ENCODE results near the gene GABARAPL1. TPM values are rescaled to one million over a fixed set of nuclear protein-coding genes. Genes with fewer than 3 reads are reported as not detected.
"Not testable (repeated sequence)": the region's sequence is repeated elsewhere in the genome, so short reads cannot be mapped to it uniquely, and the experiment has no call there.

GABARAPL1 gene
- total and polyA plus RNA-seq, 2 experiments from 2014 or later, result 94.9 to 127 TPM

GRCh38 chr12:10214136-10214894 is 1.6 kb downstream of the GABARAPL1 start:
- peak overlapping the region; percentile 100 for H3K9ac ChIP-seq
- H2AFZ ChIP-seq, result peak overlapping the region; percentile 34
- H4K20me1 ChIP-seq (ENCODE audit: insufficient read depth), result no peaks in the 10 kb centered on the region
- H3K4me1 ChIP-seq (ENCODE audit: insufficient read depth), result peaks cover 25% of the 10 kb centered on the region
- no peaks in the 10 kb centered on the region for H3K27me3 ChIP-seq (replicated peaks; ENCODE audit: insufficient read depth)
- H3K4me2 ChIP-seq (ENCODE audit: unreplicated experiment), result peak overlapping the region; percentile 96
- H3K9me3 ChIP-seq (ENCODE audit: low read depth), result no peaks in the 10 kb centered on the region
- H3K27ac ChIP-seq, result peak overlapping the region; percentile 100
- H3K9me2 ChIP-seq (ENCODE audit: insufficient read depth), result no peaks in the 10 kb centered on the region
- H3K4me3 ChIP-seq, result peak overlapping the region; percentile 98
- no peak for TF ChIP-seq EZH2phosphoT487 (IDR thresholded peaks at IDR 0.05; ENCODE audit: insufficient read depth, low read depth)
- no peak for TF ChIP-seq EZH2 (IDR thresholded peaks at IDR 0.05; ENCODE audit: insufficient read depth, poor library complexity, severe bottlenecking)
- H3F3A ChIP-seq (ENCODE audit: insufficient read depth), result peaks cover 28% of the 10 kb centered on the region
- 4% methylated on average over 10 of the region's 10 CpGs for WGBS, 2 experiments (ENCODE audit: low coverage in 1 of 2, low lambda C conversion rate in 2 of 2, missing lambda C conversion rate in 2 of 2)
- H3K36me3 ChIP-seq (ENCODE audit: low read depth), result peaks cover 4% of the 10 kb centered on the region; the same call in 1 of the 2 replicates
- peak; percentile 73 for DNase-seq
- H3K79me2 ChIP-seq (ENCODE audit: insufficient read depth), result peaks cover 55% of the 10 kb centered on the region
- in situ Hi-C loops (cut with MboI), result no loop called here

DNA sequence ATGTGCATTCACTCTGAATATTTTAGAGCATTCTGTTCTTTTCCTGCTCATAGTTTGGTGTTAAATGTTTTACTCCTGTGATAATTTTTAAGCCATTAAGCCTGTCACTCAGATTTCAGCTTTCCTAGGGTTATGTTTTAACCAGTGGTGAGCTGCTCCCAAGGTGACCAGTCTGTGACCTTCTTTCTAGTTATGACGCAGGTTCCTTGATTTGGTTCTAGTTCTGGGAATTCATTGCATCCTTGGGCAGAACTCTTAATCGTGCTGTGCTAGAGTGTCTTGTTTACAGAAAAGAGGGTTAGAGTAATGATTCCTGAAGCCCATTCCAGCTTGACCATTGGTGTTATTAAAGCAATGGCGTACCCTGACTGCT is 2.2 kb downstream of the GABARAPL1 start:
- H3K27me3 ChIP-seq (replicated peaks; ENCODE audit: insufficient read depth), result no peaks in the 10 kb centered on the region
- peaks cover 31% of the 10 kb centered on the region for H3F3A ChIP-seq (ENCODE audit: insufficient read depth)
- WGBS, 2 experiments (ENCODE audit: low coverage in 1 of 2, low lambda C conversion rate in 2 of 2, missing lambda C conversion rate in 2 of 2), result 89 to 96% methylated on average over 3 of the region's 3 CpGs
- TF ChIP-seq EZH2phosphoT487 (IDR thresholded peaks at IDR 0.05; ENCODE audit: insufficient read depth, low read depth) (no peak), EZH2 (IDR thresholded peaks at IDR 0.05; ENCODE audit: insufficient read depth, poor library complexity, severe bottlenecking) (no peak)
- H3K9ac ChIP-seq, result peak overlapping the region; percentile 100
- no peaks in the 10 kb centered on the region for H3K9me2 ChIP-seq (ENCODE audit: insufficient read depth)
- H3K27ac ChIP-seq, result peak overlapping the region; percentile 100
- peak overlapping the region; percentile 98 for H3K4me3 ChIP-seq
- peaks cover 26% of the 10 kb centered on the region for H3K4me1 ChIP-seq (ENCODE audit: insufficient read depth)
- no peaks in the 10 kb centered on the region for H4K20me1 ChIP-seq (ENCODE audit: insufficient read depth)
- peaks cover 61% of the 10 kb centered on the region for H3K79me2 ChIP-seq (ENCODE audit: insufficient read depth)
- in situ Hi-C loops (cut with MboI), result no loop called here
- no peak for DNase-seq
- peak overlapping the region; percentile 96 for H3K4me2 ChIP-seq (ENCODE audit: unreplicated experiment)
- H2AFZ ChIP-seq, result no peak overlapping the region
- H3K9me3 ChIP-seq (ENCODE audit: low read depth), result no peaks in the 10 kb centered on the region
- peaks cover 10% of the 10 kb centered on the region for H3K36me3 ChIP-seq (ENCODE audit: low read depth)

GRCh38 chr12:10215436-10215835 is 2.8 kb downstream of the GABARAPL1 start:
- H3F3A ChIP-seq (ENCODE audit: insufficient read depth), result peaks cover 35% of the 10 kb centered on the region
- no peaks in the 10 kb centered on the region for H3K27me3 ChIP-seq (replicated peaks; ENCODE audit: insufficient read depth)
- peaks cover 32% of the 10 kb centered on the region for H3K4me1 ChIP-seq (ENCODE audit: insufficient read depth)
- DNase-seq, result no peak
- in situ Hi-C loops (cut with MboI), result no loop called here
- peak overlapping the region; percentile 98 for H3K4me3 ChIP-seq
- H3K79me2 ChIP-seq (ENCODE audit: insufficient read depth), result peaks cover 62% of the 10 kb centered on the region
- H3K36me3 ChIP-seq (ENCODE audit: low read depth), result peaks cover 14% of the 10 kb centered on the region
- no peaks in the 10 kb centered on the region for H3K9me3 ChIP-seq (ENCODE audit: low read depth)
- H3K9ac ChIP-seq, result peak overlapping the region; percentile 100
- WGBS, 2 experiments (ENCODE audit: low coverage in 1 of 2, low lambda C conversion rate in 2 of 2, missing lambda C conversion rate in 2 of 2), result 96% methylated on average over 2 of the region's 2 CpGs
- H2AFZ ChIP-seq, result no peak overlapping the region
- H3K27ac ChIP-seq, result peak overlapping the region; percentile 100
- no peaks in the 10 kb centered on the region for H4K20me1 ChIP-seq (ENCODE audit: insufficient read depth)
- peak overlapping the region; percentile 96 for H3K4me2 ChIP-seq (ENCODE audit: unreplicated experiment)
- H3K9me2 ChIP-seq (ENCODE audit: insufficient read depth), result no peaks in the 10 kb centered on the region
- TF ChIP-seq EZH2 (IDR thresholded peaks at IDR 0.05; ENCODE audit: insufficient read depth, poor library complexity, severe bottlenecking) (no peak), EZH2phosphoT487 (IDR thresholded peaks at IDR 0.05; ENCODE audit: insufficient read depth, low read depth) (no peak)

DNA sequence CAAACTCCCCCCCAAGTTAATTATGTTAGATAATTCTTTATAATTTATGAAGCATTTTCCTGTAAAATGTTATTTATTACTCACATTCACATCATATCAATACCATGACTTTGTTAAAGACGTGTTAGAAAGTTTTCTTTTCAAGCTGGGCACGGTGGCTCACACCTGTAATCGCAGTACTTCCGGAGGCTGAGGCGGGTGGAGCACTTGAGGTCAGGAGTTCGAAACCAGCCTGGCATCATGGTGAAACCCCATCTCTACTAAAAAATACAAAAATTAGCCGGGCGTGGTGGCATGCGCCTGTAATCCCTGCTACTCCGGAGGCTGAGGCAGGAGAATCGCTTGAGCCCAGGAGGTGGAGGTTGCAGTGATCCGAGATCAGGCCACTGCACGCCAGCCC is 3.3 kb downstream of the GABARAPL1 start:
- Histone ChIP-seq H3K4me3 (peak overlapping the region; percentile 98; the same call in 1 of the 2 replicates), H3K9ac (peak overlapping the region; percentile 100; the same call in 1 of the 2 replicates), H3K4me2 (ENCODE audit: unreplicated experiment) (peak overlapping the region; percentile 96), H3K4me1 (ENCODE audit: insufficient read depth) (peaks cover 37% of the 10 kb centered on the region), H3K36me3 (ENCODE audit: low read depth) (peaks cover 18% of the 10 kb centered on the region), H3F3A (ENCODE audit: insufficient read depth) (peaks cover 39% of the 10 kb centered on the region), H3K79me2 (ENCODE audit: insufficient read depth) (peaks cover 62% of the 10 kb centered on the region), H3K27ac (peak overlapping the region; percentile 100; the same call in 1 of the 2 replicates)
- H3K9me3 ChIP-seq (ENCODE audit: low read depth); H2AFZ ChIP-seq; H3K27me3 ChIP-seq (replicated peaks; ENCODE audit: insufficient read depth); H3K9me2 ChIP-seq (ENCODE audit: insufficient read depth); H4K20me1 ChIP-seq (ENCODE audit: insufficient read depth); in situ Hi-C loops (cut with MboI); DNase-seq: not testable (repeated sequence)
- 94 to 95% methylated on average over 13 of the region's 13 CpGs for WGBS, 2 experiments (ENCODE audit: low coverage in 1 of 2, low lambda C conversion rate in 2 of 2, missing lambda C conversion rate in 2 of 2)

Data from GM23248 (cell line).